ENCODE results near the gene RNF121. TPM values are rescaled to one million over a fixed set of nuclear protein-coding genes. Genes with fewer than 3 reads are reported as not detected.

Gene RNF121
- total and polyA plus RNA-seq, 2 of the 13 experiments (the other 11 are each of a cell fraction or from before 2014, with no cell fraction given), result 28.6 to 44.3 TPM

DNA sequence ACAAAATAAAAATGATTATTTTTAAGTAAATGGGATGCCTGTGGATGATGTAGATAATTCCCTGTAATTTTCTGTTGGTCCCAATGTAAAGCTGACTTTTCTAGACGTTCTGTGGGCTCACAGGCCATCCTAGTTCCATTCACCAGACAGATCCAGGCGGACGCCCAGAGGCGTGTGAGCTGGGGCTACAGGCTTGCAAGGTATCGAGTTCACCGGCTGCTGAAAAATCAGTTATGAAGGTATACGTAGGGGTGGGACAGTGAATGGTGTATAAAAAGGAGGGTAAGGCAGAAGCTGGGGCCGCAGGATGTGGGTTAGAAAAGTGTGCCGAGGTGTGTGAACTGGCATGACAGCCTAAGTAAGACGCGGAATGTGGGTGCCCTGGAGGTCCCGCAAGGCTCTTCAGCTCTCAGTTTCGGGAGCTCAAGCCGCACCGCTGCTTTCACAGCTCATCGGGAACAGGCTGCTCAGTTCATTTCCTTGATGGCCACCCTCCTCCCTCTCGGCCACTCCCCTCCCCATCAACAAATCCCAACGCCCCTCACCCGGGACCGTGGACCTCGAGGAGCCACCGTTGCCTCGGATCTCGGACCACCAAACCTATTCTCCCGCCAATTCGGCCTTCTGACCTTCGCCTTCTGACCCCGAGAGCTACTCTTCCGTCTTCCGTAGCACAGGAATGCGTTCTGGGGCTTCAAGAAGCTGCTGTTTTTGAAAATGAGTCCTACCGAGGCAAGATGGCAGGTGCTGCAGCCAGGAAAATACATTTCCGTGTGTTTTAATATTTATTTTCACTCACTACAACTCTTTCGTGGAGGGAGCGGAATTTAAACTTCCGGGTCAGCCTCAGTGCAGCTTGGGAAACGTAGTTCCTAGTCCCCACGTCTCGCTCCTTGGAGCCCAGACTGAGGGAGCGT is 768 bp upstream of the RNF121 start, which contains the start of gene XNDC1N (continued):
- 0 out of 2 replicates have a peak, but pooled peaks have one; percentile 83 for TF ChIP-seq ARID4A (CRISPR knock-in tag; IDR thresholded peaks at IDR 0.05; ENCODE audit: borderline replicate concordance)
- peak; percentile 63; the same call in 1 of the 2 replicates for TF ChIP-seq ZNF704 (CRISPR knock-in tag; IDR thresholded peaks at IDR 0.05; ENCODE audit: borderline replicate concordance)
- TF ChIP-seq ZNF383 (CRISPR knock-in tag; IDR thresholded peaks at IDR 0.05; ENCODE audit: borderline replicate concordance), result no peak
- TF ChIP-seq ZNF788 (CRISPR knock-in tag; IDR thresholded peaks at IDR 0.05; ENCODE audit: borderline replicate concordance), result peak; percentile 13; the same call in 1 of the 2 replicates
- no peak for TF ChIP-seq ZNF761 (CRISPR knock-in tag; conservative IDR thresholded peaks at IDR 0.05)
- 0 out of 2 replicates have a peak, but pooled peaks have one; percentile 6 for TF ChIP-seq KLF15 (CRISPR knock-in tag; IDR thresholded peaks at IDR 0.05; ENCODE audit: borderline replicate concordance)
- TF ChIP-seq, protein P1, sequence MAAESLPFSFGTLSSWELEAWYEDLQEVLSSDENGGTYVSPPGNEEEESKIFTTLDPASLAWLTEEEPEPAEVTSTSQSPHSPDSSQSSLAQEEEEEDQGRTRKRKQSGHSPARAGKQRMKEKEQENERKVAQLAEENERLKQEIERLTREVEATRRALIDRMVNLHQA (CRISPR knock-in tag; IDR thresholded peaks at IDR 0.05), result no peak
- no peak for TF ChIP-seq SPEN (CRISPR knock-in tag; IDR thresholded peaks at IDR 0.05; ENCODE audit: low read depth)
- 0 out of 2 replicates have a peak, but pooled peaks have one; percentile 20 for TF ChIP-seq SIX1 (CRISPR knock-in tag; IDR thresholded peaks at IDR 0.05; ENCODE audit: borderline replicate concordance)
- peak; percentile 49 for TF ChIP-seq ZNF292 (CRISPR knock-in tag; IDR thresholded peaks at IDR 0.05; ENCODE audit: borderline replicate concordance, low read depth)
- TF ChIP-seq, protein P2, sequence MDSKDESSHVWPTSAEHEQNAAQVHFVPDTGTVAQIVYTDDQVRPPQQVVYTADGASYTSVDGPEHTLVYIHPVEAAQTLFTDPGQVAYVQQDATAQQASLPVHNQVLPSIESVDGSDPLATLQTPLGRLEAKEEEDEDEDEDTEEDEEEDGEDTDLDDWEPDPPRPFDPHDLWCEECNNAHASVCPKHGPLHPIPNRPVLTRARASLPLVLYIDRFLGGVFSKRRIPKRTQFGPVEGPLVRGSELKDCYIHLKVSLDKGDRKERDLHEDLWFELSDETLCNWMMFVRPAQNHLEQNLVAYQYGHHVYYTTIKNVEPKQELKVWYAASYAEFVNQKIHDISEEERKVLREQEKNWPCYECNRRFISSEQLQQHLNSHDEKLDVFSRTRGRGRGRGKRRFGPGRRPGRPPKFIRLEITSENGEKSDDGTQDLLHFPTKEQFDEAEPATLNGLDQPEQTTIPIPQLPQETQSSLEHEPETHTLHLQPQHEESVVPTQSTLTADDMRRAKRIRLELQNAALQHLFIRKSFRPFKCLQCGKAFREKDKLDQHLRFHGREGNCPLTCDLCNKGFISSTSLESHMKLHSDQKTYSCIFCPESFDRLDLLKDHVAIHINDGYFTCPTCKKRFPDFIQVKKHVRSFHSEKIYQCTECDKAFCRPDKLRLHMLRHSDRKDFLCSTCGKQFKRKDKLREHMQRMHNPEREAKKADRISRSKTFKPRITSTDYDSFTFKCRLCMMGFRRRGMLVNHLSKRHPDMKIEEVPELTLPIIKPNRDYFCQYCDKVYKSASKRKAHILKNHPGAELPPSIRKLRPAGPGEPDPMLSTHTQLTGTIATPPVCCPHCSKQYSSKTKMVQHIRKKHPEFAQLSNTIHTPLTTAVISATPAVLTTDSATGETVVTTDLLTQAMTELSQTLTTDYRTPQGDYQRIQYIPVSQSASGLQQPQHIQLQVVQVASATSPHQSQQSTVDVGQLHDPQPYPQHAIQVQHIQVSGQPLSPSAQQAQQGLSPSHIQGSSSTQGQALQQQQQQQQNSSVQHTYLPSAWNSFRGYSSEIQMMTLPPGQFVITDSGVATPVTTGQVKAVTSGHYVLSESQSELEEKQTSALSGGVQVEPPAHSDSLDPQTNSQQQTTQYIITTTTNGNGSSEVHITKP (CRISPR knock-in tag; IDR thresholded peaks at IDR 0.05; ENCODE audit: low read depth), result no peak
- TF ChIP-seq ASH2L (IDR thresholded peaks at IDR 0.05; ENCODE audit: insufficient read length, low read depth, low read length), result no peak
- TF ChIP-seq ZNF282 (IDR thresholded peaks at IDR 0.05; ENCODE audit: partially characterized antibody), result no peak
- TF ChIP-seq HDAC2 (CRISPR knock-in tag; IDR thresholded peaks at IDR 0.05), result no peak; the same call in 1 of the 2 replicates
- peak; percentile 20; the same call in 1 of the 2 replicates for TF ChIP-seq SRY (CRISPR knock-in tag; IDR thresholded peaks at IDR 0.05)
- no peak for TF ChIP-seq TRIM24 (CRISPR knock-in tag; IDR thresholded peaks at IDR 0.05)
- TF ChIP-seq ZNF160 (CRISPR knock-in tag; IDR thresholded peaks at IDR 0.05), result no peak
- no peak; the same call in 1 of the 2 replicates for TF ChIP-seq IRF2 (CRISPR knock-in tag; IDR thresholded peaks at IDR 0.05)

Data from HepG2 (cell line).